Sigmoid colon (tissue), 7 donors: Measurements from ENCODE around the gene ZMYM3. TPM values are rescaled to one million over a fixed set of nuclear protein-coding genes. Genes with fewer than 3 reads are reported as not detected.

ENCODE experiments used
- DNase-seq: peaks from one replicate; pipeline ENCODE4 v3.0.0-alpha.2; 2019
- H3K27ac ChIP-seq, 4 donors: fragments of 200-600 bp; sonication (generic); one replicate each; pipeline ENCODE4 v1.5.1; 2016 to 2019; ENCODE audit warnings: mild to moderate bottlenecking in 1 of 4
- H3K27me3 ChIP-seq, 3 donors: fragments of 200-600 bp; sonication (generic); one replicate each; pipeline ENCODE4 v1.5.1; 2019; ENCODE audit warnings: mild to moderate bottlenecking in 1 of 3
- H3K36me3 ChIP-seq, 4 donors: fragments of 200-600 bp; sonication (generic); one replicate each; pipeline ENCODE4 v1.5.1; 2016 to 2019
- H3K4me1 ChIP-seq, 4 donors: fragments of 200-600 bp; sonication (generic); one replicate each; pipeline ENCODE4 v1.5.1; 2017 to 2019
- H3K4me3 ChIP-seq, 4 donors: fragments of 200-600 bp; sonication (generic); one replicate each; pipeline ENCODE4 v1.5.1; 2017 to 2019; ENCODE audit warnings: mild to moderate bottlenecking in 2 of 4, moderate library complexity in 1 of 4
- H3K9me3 ChIP-seq, 4 donors: fragments of 200-600 bp in 3 of 4; sonication (generic) in 3 of 4; one replicate each; pipeline versions ENCODE4 v1.5.1 to v1.6.1; 2013 to 2019
- CTCF ChIP-seq, 4 experiments: fragments of 450-650 bp in 3 of 4; fragments of 200-600 bp in 1 of 4; IDR thresholded peaks; one replicate each; pipeline ENCODE4 v1.5.1; 2016 to 2019; ENCODE audit warnings: antibody characterized with exemption in 4 of 4, mild to moderate bottlenecking in 3 of 4, moderate library complexity in 2 of 4
- EP300 ChIP-seq, 4 donors: sonication (generic); formaldehyde crosslinking; IDR thresholded peaks; one replicate each; pipeline ENCODE4 v1.6.1; 2017; ENCODE audit warnings: antibody characterized with exemption in 4 of 4
- POLR2A ChIP-seq, 2 donors: fragments of 450-650 bp; IDR thresholded peaks; one replicate each; pipeline ENCODE4 v1.6.1; 2016; ENCODE audit warnings: antibody characterized with exemption in 2 of 2, mild to moderate bottlenecking in 2 of 2, moderate library complexity in 2 of 2
- POLR2AphosphoS5 ChIP-seq, 4 donors: sonication (generic); formaldehyde crosslinking; IDR thresholded peaks; one replicate each; pipeline ENCODE4 v1.6.1; 2017; ENCODE audit warnings: antibody characterized with exemption in 4 of 4
- WGBS, 2 donors: extraction: QIAGEN DNeasy Blood & Tissue Kit; methylation state at CpG; one replicate each; pipeline ENCODE4 v1.1.7; 2013; 5-methylcytosine and 5-hydroxymethylcytosine counted together
- intact Hi-C: fragments of 100-400 bp; cut with DNase I; formaldehyde crosslinking; loops from one replicate; pipeline ENCODE4 v1.15.1; 2023
- polyA plus RNA-seq, 3 donors: library from polyadenylated mRNA; stranded (reverse); fragments of 200-250 nt; gene quantifications; one replicate each; pipeline ENCODE4 v1.2.3, GENCODE V29; 2013
- total RNA-seq, 4 donors: library from RNA; depleted of rRNA; stranded (reverse); fragments of >200 nt; gene quantifications; one replicate each; pipeline ENCODE4 v1.1.0, GENCODE V29; 2016
- donor health status: healthy with polysubstance abuse.
- donor health status: Bipolar disorder and iron deficiency.
- donor health status: healthy.

The ZMYM3 gene
- total and polyA plus RNA-seq, 7 donors = 2.4 to 23.5 (median 12.4) TPM

GRCh38 chrX:71252221-71252620 lies 1.7 kb downstream of the ZMYM3 start:
- no peak overlapping the region for H3K4me3 ChIP-seq

GRCh38 chrX:71251466-71251973 lies 2.4 kb downstream of the ZMYM3 start:
- DNase-seq = no peak
- Histone ChIP-seq H3K36me3 (peaks cover 0 to 36% (median 11%) of the 10 kb centered on the region in 4 donors), H3K4me1 (peaks cover 0 to 16% (median 12%) of the 10 kb centered on the region in 4 donors), H3K4me3 (no peak overlapping the region), H3K27ac (no peak overlapping the region), H3K27me3 (no peaks in the 10 kb centered on the region), H3K9me3 (no peaks in the 10 kb centered on the region)
- 41 to 60% methylated on average over 8 of the region's 8 CpGs for WGBS, 2 donors
- intact Hi-C loops = loop anchor here (10.0 kb wide), 1 partner anchor 67 kb away; no protein-coding TSS in a partner anchor
- TF ChIP-seq CTCF (IDR thresholded peaks at IDR 0.05) (no peak), POLR2A (IDR thresholded peaks at IDR 0.05) (no peak), EP300 (IDR thresholded peaks at IDR 0.05) (no peak)

More at GRCh38 chrX:71252221-71252620, 1.7 kb downstream of the ZMYM3 start:
- peaks cover 0 to 29% (median 10%) of the 10 kb centered on the region in 4 donors for H3K36me3 ChIP-seq
- 62 to 63% methylated on average over 2 of the region's 2 CpGs for WGBS, 2 donors
- DNase-seq = no peak
- intact Hi-C loops = loop anchor here (2.0 to 10.0 kb wide), 2 partner anchors 67 to 115 kb away; partner anchors contain the start of gene TAF1
- TF ChIP-seq EP300 (IDR thresholded peaks at IDR 0.05) (no peak), POLR2AphosphoS5 (IDR thresholded peaks at IDR 0.05) (no peak)
- no peaks in the 10 kb centered on the region for H3K9me3 ChIP-seq
- H3K27ac ChIP-seq = no peak overlapping the region
- H3K4me1 ChIP-seq = peaks cover 0 to 16% (median 12%) of the 10 kb centered on the region in 4 donors
- H3K27me3 ChIP-seq = no peaks in the 10 kb centered on the region

- 83 to 88% methylated on average over 9 of the region's 9 CpGs for WGBS, 2 donors
- H3K36me3 ChIP-seq = peaks cover 0 to 42% (median 13%) of the 10 kb centered on the region in 4 donors
- H3K27me3 ChIP-seq = no peaks in the 10 kb centered on the region
- no peak overlapping the region for H3K27ac ChIP-seq
- no peak overlapping the region for H3K4me3 ChIP-seq
- H3K4me1 ChIP-seq = peaks cover 0 to 16% (median 12%) of the 10 kb centered on the region in 4 donors
- intact Hi-C loops = loop anchor here (10.0 kb wide), 1 partner anchor 66 kb away; no protein-coding TSS in a partner anchor
- no peak for DNase-seq
- no peak for TF ChIP-seq CTCF (IDR thresholded peaks at IDR 0.05)
- TF ChIP-seq POLR2A (IDR thresholded peaks at IDR 0.05) = no peak
- no peak for TF ChIP-seq POLR2AphosphoS5 (IDR thresholded peaks at IDR 0.05)
- no peak for TF ChIP-seq EP300 (IDR thresholded peaks at IDR 0.05)
- H3K9me3 ChIP-seq = no peaks in the 10 kb centered on the region
These were observed 3.1 kb downstream of the ZMYM3 start for GRCh38 chrX:71250841-71251240.

GRCh38 chrX:71245159-71245558 lies 8.8 kb downstream of the ZMYM3 start:
- H3K4me1 ChIP-seq = no peaks in the 10 kb centered on the region
- no peak overlapping the region for H3K27ac ChIP-seq
- intact Hi-C loops = no loop called here
- no peaks in the 10 kb centered on the region for H3K9me3 ChIP-seq
- H3K27me3 ChIP-seq = no peaks in the 10 kb centered on the region
- peaks cover 0 to 91% (median 19%) of the 10 kb centered on the region in 4 donors for H3K36me3 ChIP-seq
- H3K4me3 ChIP-seq = no peak overlapping the region
- no peak for TF ChIP-seq CTCF (IDR thresholded peaks at IDR 0.05)
- no peak for TF ChIP-seq POLR2AphosphoS5 (IDR thresholded peaks at IDR 0.05)
- TF ChIP-seq POLR2A (IDR thresholded peaks at IDR 0.05) = no peak
- no peak for TF ChIP-seq EP300 (IDR thresholded peaks at IDR 0.05)
- WGBS, 2 donors = 74 to 90% methylated on average over 2 of the region's 2 CpGs
- no peak for DNase-seq

- TF ChIP-seq CTCF (IDR thresholded peaks at IDR 0.05) (no peak), POLR2A (IDR thresholded peaks at IDR 0.05) (no peak), POLR2AphosphoS5 (IDR thresholded peaks at IDR 0.05) (no peak), EP300 (IDR thresholded peaks at IDR 0.05) (no peak)
- peaks cover 0 to 87% (median 19%) of the 10 kb centered on the region in 4 donors for H3K36me3 ChIP-seq
- WGBS, 2 donors = 88 to 95% methylated on average over 9 of the region's 9 CpGs
These were observed 9.4 kb downstream of the ZMYM3 start for GRCh38 chrX:71244359-71245128.

More at GRCh38 chrX:71244359-71245128, 9.4 kb downstream of the ZMYM3 start:
- Histone ChIP-seq H3K4me1 (no peaks in the 10 kb centered on the region), H3K27ac (no peak overlapping the region), H3K9me3 (no peaks in the 10 kb centered on the region), H3K4me3 (no peak overlapping the region), H3K27me3 (no peaks in the 10 kb centered on the region)
- intact Hi-C loops = no loop called here
- no peak for DNase-seq
